ENCODE data around the gene NKAPD1. TPM values are rescaled to one million over a fixed set of nuclear protein-coding genes. Genes with fewer than 3 reads are reported as not detected.

NKAPD1 gene
- total RNA-seq, 1 donor from 2014 or later, result 20.4 TPM

Other genes starting within 250 kb of the NKAPD1 start
- 23.3 and 33.6 TPM in 2 replicates for gene ALG9, start 202.7 kb upstream of the NKAPD1 start, total RNA-seq
- 2.9 and 4.4 TPM in 2 replicates for gene FDXACB1, start 195.1 kb upstream of the NKAPD1 start, total RNA-seq
- 3.5 and 5.7 TPM in 2 replicates for gene CFAP68, start 194.8 kb upstream of the NKAPD1 start, total RNA-seq
- 0.33 and 2.7 TPM in 2 replicates for gene CRYAB, start 162.5 kb upstream of the NKAPD1 start, total RNA-seq
- gene HSPB2, start 161.6 kb upstream of the NKAPD1 start, total RNA-seq, result not detected in 2 replicates
- gene C11orf52, start 155.4 kb upstream of the NKAPD1 start, total RNA-seq, result 0.20 TPM in 1 of 2 replicates, not detected in the other
- gene DIXDC1, start 137.0 kb upstream of the NKAPD1 start, total RNA-seq, result 27.4 and 33.9 TPM in 2 replicates
- 37.9 and 52.5 TPM in 2 replicates for gene DLAT, start 48.9 kb upstream of the NKAPD1 start, total RNA-seq
- gene PIH1D2, start 282 bp upstream of the NKAPD1 start, total RNA-seq, result 0.56 and 1.3 TPM in 2 replicates
- gene TIMM8B, start 12.5 kb downstream of the NKAPD1 start, total RNA-seq, result 69.8 and 101 TPM in 2 replicates
- 164 and 252 TPM in 2 replicates for gene SDHD, start 12.6 kb downstream of the NKAPD1 start, total RNA-seq
- 0.99 and 1.7 TPM in 2 replicates for gene IL18, start 89.8 kb downstream of the NKAPD1 start, total RNA-seq
- gene TEX12, start 93.1 kb downstream of the NKAPD1 start, total RNA-seq, result not detected in 2 replicates
- 0.33 and 1.8 TPM in 2 replicates for gene BCO2, start 101.2 kb downstream of the NKAPD1 start, total RNA-seq
- 26.5 and 39.1 TPM in 2 replicates for gene PTS, start 152.1 kb downstream of the NKAPD1 start, total RNA-seq
- not detected in 2 replicates for gene PLET1, start 186.6 kb downstream of the NKAPD1 start, total RNA-seq